ENCODE measurements around the gene TANGO6.
"Not testable (repeated sequence)": the region's sequence is repeated elsewhere in the genome, so short reads cannot be mapped to it uniquely, and the experiment has no call there.

The TANGO6 gene

DNA sequence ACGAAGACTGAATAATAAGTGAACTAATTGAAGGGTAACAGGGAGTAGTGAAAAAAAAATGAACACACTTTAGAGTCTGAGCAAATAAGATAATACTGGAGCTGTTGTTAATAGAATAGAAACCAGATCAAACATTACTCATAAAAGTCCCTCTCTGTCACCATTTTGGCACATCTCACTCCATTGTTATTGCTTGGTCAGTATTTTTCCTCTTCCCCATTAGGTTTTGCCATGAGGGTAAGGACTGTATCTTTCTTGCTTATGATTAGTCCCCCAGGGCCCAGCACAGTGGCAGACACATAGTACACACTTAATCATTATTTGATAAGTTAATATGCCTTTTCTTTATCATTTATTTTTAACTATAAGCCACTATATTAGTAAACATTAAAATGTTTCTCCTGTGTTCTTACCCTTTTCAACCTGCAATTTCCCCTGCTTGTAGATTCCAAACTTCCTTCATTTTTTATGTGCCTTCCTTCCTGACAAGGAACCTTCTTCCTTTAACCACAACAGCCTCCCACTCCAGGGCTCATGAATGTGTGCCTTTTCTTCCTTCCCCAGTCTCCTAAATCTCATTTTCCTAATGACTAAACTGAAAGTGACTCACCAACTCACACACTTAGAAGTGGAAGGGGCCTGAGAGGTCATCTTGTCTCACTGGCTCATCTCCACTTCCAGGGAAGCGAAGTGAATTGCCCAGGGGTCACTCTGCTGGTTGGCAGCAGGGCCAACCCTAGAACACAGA, 173.9 kb downstream of the TANGO6 start:
- no peak for DNase-seq

DNA sequence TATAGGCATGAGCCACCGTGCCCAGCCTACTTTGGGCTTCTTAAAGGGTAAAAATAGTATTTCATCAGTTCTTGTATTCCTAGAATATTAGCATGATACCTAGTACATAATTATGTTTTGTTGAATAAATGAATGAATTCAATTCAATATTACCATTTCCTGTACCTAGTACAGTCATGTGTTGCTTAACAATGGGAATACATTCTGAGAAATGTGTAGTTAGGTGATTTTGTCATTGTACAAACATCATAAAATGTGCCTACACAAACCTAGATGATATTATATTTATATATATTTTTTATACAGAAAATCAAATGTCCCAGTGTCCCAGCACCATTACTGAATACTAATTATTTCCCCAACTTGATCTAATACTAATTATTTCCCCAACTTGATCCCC, 176.5 kb downstream of the TANGO6 start:
- DNase-seq: no peak

DNA sequence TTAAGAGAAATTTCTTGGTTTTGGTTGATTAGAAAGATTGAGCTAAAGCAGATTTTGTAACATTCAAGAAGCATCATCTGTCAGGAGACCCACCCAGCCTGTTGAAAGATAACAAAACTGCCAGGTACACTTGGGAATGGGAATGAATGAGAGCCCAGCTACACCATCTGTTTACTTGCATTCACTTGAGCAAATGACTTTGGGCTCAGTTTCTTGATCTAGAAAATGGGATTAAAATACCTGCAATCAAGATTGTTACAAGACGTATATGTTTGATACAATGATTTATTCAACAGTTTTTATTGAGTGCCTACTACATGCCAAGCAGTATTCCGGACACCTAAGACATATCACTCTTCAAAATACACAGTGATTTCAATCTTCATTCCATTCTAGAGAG, 185.8 kb downstream of the TANGO6 start:
- no peak for DNase-seq

- no peak for DNase-seq
Measured at GRCh38 chr16:69031877-69032301, 188.6 kb downstream of the TANGO6 start.

GRCh38 chr16:69033151-69033949, 190.0 kb downstream of the TANGO6 start:
- DNase-seq: no peak

- DNase-seq: no peak
Measured at GRCh38 chr16:69035375-69035774, 192.0 kb downstream of the TANGO6 start.

- DNase-seq: no peak
Measured at GRCh38 chr16:69036399-69037091, 193.2 kb downstream of the TANGO6 start.

GRCh38 chr16:69037373-69038160, 194.2 kb downstream of the TANGO6 start:
- DNase-seq: no peak

- DNase-seq: no peak
Measured at GRCh38 chr16:69039333-69039941, 196.1 kb downstream of the TANGO6 start.

GRCh38 chr16:69040144-69040909, 197.0 kb downstream of the TANGO6 start:
- DNase-seq: no peak

- no peak for DNase-seq
Measured at GRCh38 chr16:69048328-69049120, 205.2 kb downstream of the TANGO6 start.

GRCh38 chr16:69049146-69049545, 205.8 kb downstream of the TANGO6 start:
- DNase-seq: no peak

DNA sequence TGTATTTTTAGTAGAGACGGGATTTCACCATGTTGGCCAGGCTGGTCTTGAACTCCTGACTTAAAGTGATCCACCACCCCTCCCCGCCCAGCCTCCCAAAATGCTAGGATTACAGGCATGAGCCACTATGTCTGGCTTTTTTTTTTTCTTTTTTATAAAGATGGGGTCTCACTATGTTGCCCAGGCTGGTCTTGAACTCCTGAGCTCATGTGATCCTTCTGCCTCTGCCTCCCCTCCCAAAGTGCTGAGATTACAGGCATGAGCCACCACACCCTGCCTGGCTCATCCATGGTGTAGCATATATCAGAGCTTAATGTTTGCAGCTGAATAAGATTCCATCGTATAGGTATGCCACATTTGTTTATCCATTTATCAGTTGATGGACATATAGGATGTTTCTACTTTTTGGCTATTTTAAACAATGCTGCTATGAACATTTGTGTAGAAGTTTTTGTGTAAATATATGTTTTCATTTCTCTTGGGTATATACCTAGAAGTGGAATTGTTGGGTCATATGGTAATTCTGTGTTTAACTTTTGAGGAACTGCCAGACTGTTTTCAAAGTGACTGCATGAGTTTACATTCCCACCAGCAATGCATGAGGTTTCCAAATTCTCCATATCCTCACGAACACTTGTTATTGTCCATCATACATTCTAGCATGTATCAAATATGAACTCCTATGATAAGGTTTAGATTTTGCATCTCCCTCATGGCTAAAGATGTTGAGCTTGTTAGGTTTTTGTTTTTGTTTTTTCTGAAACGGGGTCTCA, 206.5 kb downstream of the TANGO6 start:
- no peak for DNase-seq

DNA sequence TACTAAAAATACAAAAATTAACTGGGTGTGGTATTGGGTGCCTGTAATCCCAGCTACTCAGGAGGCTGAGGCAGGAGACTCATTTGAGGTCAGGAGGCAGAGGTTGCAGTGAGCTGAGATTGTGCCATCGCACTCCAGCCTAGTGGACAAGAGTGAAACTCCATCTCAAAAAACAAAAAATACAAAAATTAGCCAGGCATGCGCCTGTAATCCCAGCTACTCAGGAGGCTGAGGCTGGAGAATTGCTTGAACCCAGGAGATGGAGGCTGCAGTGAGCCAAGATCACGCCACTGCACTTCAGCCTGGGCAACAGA, 208.1 kb downstream of the TANGO6 start:
- not testable (repeated sequence) for DNase-seq

DNA sequence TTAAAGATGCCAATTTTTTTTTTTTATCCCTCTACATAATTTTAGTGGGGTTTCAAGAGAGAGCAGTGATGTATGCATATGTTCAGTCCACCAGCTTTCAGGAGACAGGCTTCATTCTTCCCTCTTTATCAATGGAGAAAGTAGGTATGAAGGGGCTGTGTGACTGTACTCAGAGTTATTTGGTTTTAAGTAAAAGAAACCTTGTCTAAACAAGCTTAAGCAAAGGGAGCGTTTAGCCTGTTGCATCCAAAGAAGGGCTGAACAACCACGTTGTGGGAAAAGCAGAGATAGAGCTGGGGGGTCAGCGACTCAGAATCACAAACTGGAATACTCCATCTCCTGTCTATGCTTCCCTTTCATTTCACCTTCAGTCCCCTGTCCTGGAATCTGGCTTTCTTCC, 211.7 kb downstream of the TANGO6 start:
- no peak for DNase-seq

- DNase-seq: no peak
Measured at GRCh38 chr16:69055980-69056379, 212.6 kb downstream of the TANGO6 start.

DNA sequence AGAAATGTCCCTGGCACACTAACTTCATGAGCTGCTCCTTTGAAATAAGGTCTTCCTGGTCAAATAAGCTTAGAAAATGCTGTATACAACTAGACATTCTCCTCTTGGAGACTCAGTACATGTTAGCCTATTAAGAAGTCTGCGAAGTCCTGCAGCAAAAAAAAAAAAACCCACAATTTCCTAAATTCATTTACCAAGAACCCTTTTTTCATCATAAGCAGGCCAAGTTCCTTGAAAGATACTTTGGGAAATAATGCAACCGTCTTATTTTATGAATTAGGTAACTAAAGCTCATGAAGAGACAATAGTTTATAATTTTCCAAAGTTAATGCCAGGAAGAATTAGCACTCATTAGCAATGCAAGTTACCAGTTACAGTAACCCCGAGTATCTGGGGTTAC, 213.1 kb downstream of the TANGO6 start:
- no peak for DNase-seq

DNA sequence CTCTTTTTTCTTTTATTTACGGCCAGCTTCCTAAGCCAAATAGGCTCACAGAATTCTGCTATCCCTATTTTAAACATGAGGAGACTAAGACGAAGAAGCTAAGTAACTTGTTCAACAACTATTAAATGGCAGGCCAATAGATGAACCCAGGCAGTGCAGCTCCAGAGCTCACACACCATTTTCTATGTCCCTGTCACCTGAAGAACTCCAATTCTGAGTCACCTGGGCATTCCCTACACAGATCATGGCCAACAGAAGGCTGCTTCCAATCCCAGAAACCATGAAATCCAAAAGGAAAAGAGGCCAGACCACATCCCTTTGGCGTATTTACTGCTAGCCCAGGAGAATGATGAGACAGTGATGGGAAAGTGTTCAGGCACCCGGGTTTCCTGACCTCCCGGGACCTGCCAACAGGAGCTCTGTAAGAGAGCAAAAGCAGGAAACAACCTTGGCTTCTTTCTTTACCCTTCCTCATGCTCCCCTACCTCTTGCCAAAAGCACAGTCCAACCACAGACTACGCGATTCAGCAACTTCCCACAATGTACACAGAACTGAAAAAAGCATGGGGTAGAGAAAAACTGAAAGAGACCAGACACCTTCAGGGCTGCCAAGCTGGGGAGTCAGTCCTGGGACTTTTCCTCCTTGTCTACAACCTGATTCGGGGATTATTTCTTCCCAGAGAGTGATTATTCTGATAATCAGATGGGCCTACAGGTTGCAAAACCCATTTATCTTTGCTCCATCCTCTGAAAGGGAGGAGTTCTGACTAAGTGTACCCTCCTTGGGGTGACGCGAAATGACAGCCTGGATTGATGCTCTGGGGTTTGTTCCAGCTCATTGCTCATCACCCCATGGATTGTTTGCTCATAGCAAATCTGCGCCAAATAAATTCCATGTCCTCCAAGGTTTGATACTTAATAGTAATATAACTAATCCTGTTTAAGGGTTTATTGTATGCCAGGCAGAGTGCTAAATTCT, 214.4 kb downstream of the TANGO6 start:
- no peak for DNase-seq

DNA sequence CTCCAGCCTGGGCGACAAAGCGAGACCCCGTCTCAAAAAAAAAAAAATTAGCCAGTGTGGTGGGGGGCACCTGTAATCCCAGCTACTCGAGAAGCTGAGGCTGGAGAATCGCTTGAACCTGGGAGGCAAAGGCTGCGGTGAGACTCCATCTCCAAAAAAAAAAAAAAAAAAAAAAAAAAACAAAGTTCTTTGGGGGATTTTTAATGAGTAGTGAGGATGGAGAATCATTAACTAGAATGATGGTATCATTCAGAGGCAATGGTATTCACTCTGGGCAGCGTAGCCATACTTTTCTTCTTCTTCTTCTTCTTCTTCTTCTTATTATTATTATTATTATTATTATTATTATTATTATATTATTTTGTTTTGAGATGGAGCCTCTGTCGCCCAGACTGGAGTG, 220.2 kb downstream of the TANGO6 start:
- not testable (repeated sequence) for DNase-seq
